Psoas muscle (tissue), 8 donors: ENCODE data around the gene ANKRD23. TPM values are rescaled to one million over a fixed set of nuclear protein-coding genes. Genes with fewer than 3 reads are reported as not detected.

ENCODE experiments used
- ATAC-seq, 4 donors: fragments of 200-7000 bp; cut with Tn5 transposase; one replicate each; pipeline ENCODE4 v1.9.1; 2020; ENCODE audit warnings: moderate library complexity in 3 of 4, mild to moderate bottlenecking in 2 of 4
- DNase-seq, 2 donors: peaks; one replicate each; pipeline ENCODE4 v3.0.0-alpha.2; 2020
- H3K27ac ChIP-seq: fragments of 200-600 bp; one replicate; pipeline ENCODE4 v1.8.0; 2022
- H3K27me3 ChIP-seq, 3 donors: fragments of 200-600 bp in 1 of 3; one replicate each; pipeline versions ENCODE4 v1.6.1 to v1.8.0; 2013 to 2022; ENCODE audit warnings: low read length in 2 of 3, mild to moderate bottlenecking in 2 of 3, moderate library complexity in 1 of 3; ENCODE audit not compliant: insufficient read depth in 3 of 3
- H3K36me3 ChIP-seq, 2 donors: fragments of 200-600 bp in 1 of 2; one replicate each; pipeline versions ENCODE4 v1.6.1 to v1.8.0; 2013 to 2022; ENCODE audit warnings: low read depth in 1 of 2, mild to moderate bottlenecking in 1 of 2, moderate library complexity in 1 of 2; ENCODE audit not compliant: insufficient read depth in 1 of 2
- H3K4me1 ChIP-seq: fragments of 200-600 bp; one replicate; pipeline ENCODE4 v1.8.0; 2022
- H3K4me3 ChIP-seq: fragments of 200-600 bp; one replicate; pipeline ENCODE4 v1.8.0; 2022; ENCODE audit warnings: mild to moderate bottlenecking
- H3K9me3 ChIP-seq: fragments of 200-600 bp; one replicate; pipeline ENCODE4 v1.8.0; 2022
- CTCF ChIP-seq: fragments of 200-600 bp; IDR thresholded peaks from one replicate; pipeline ENCODE4 v1.8.0; 2022; ENCODE audit warnings: antibody characterized with exemption
- WGBS, 3 donors: extraction: QIAGEN DNeasy Blood & Tissue Kit; methylation state at CpG; one replicate each; pipeline versions ENCODE4 v1.1.6 to v1.1.7; 2013; 5-methylcytosine and 5-hydroxymethylcytosine counted together
- intact Hi-C, 2 donors: fragments of 100-400 bp; cut with DNase I; formaldehyde crosslinking; loops; one replicate each; pipeline versions ENCODE4 v1.11.0 to v1.14.2; 2022
- polyA plus RNA-seq, 3 donors: library from polyadenylated mRNA; stranded (reverse); fragments of 200-250 nt; gene quantifications; one replicate each; pipeline ENCODE4 v1.2.3, GENCODE V29; 2013
- total RNA-seq, 4 donors: library from RNA; stranded (reverse); fragmentation: NEBNext Ultra II Directional in 2 of 4; extraction: Animal tissue kit (Norgen Biotek cat#: 25700) in 2 of 4; gene quantifications; one replicate each; pipeline versions ENCODE4 v1.2.1 to v1.2.4, GENCODE V29; 2021 to 2023
- donor health status: healthy with polysubstance abuse.
- donor health status: DM: no; HTN: no; CAD: no; lungs with moderate emphysema.
- donor health status: Bipolar disorder and iron deficiency.
- donor health status: healthy.
- donor health status: DM: yes; HTN: yes; CAD: no.
- donor health status: DM: no; HTN: no; CAD: no.
- donor health status: DM: no; HTN: no; CAD: no.
- donor health status: DM: yes; HTN: yes; CAD: no.

Gene ANKRD23
- total and polyA plus RNA-seq, 7 donors = 256 to 1,374 (median 788) TPM

- H3K27me3 ChIP-seq = no peaks in the 10 kb centered on the region
These were observed 35.8 kb upstream of the ANKRD23 start for GRCh38 chr2:96879545-96880040.

GRCh38 chr2:96878796-96879544 lies 35.1 kb upstream of the ANKRD23 start:
- ATAC-seq = no peak
- H3K27ac ChIP-seq = no peak overlapping the region
- H3K27me3 ChIP-seq = no peaks in the 10 kb centered on the region
- H3K4me1 ChIP-seq = peaks cover 8% of the 10 kb centered on the region
- no peaks in the 10 kb centered on the region for H3K36me3 ChIP-seq
- no peak for TF ChIP-seq CTCF
- no peak for DNase-seq
- intact Hi-C loops = loop anchor here in 1 of 2 donors (5.0 kb wide), 1 partner anchor 33 kb away; no protein-coding TSS in a partner anchor
- no peak overlapping the region for H3K4me3 ChIP-seq
- 83 to 88% (median 85%) methylated on average over 22 of the region's 22 CpGs for WGBS, 3 donors
- H3K9me3 ChIP-seq = no peaks in the 10 kb centered on the region

More at GRCh38 chr2:96879545-96880040, 35.8 kb upstream of the ANKRD23 start:
- intact Hi-C loops = loop anchor here in 1 of 2 donors (5.0 kb wide), 1 partner anchor 33 kb away; no protein-coding TSS in a partner anchor
- no peak overlapping the region for H3K27ac ChIP-seq
- DNase-seq (no peak), ATAC-seq (no peak)
- WGBS, 3 donors = 88 to 91% (median 89%) methylated on average over 18 of the region's 18 CpGs
- H3K4me1 ChIP-seq = peaks cover 2% of the 10 kb centered on the region
- no peak for TF ChIP-seq CTCF
- no peak overlapping the region for H3K4me3 ChIP-seq
- H3K36me3 ChIP-seq = no peaks in the 10 kb centered on the region
- no peaks in the 10 kb centered on the region for H3K9me3 ChIP-seq

GRCh38 chr2:96878171-96878570 lies 34.4 kb upstream of the ANKRD23 start:
- no peaks in the 10 kb centered on the region for H3K9me3 ChIP-seq
- intact Hi-C loops = loop anchor here in 1 of 2 donors (5.0 kb wide), 1 partner anchor 34 kb away; no protein-coding TSS in a partner anchor
- no peaks in the 10 kb centered on the region for H3K36me3 ChIP-seq
- no peaks in the 10 kb centered on the region for H3K27me3 ChIP-seq
- no peak overlapping the region for H3K4me3 ChIP-seq
- WGBS, 3 donors = 64 to 92% (median 77%) methylated on average over 5 to 7 of the region's 7 CpGs
- H3K4me1 ChIP-seq = peaks cover 15% of the 10 kb centered on the region
- H3K27ac ChIP-seq = no peak overlapping the region
- TF ChIP-seq CTCF = no peak
- ATAC-seq (no peak), DNase-seq (no peak)

- 68 to 81% (median 70%) methylated on average over 15 of the region's 15 CpGs for WGBS, 3 donors
- Histone ChIP-seq H3K27me3 (no peaks in the 10 kb centered on the region), H3K9me3 (no peaks in the 10 kb centered on the region), H3K4me1 (peaks cover 15% of the 10 kb centered on the region), H3K4me3 (no peak overlapping the region), H3K36me3 (no peaks in the 10 kb centered on the region), H3K27ac (no peak overlapping the region)
- ATAC-seq (no peak), DNase-seq (no peak)
- intact Hi-C loops = loop anchor here in 1 of 2 donors (5.0 kb wide), 1 partner anchor 35 kb away; no protein-coding TSS in a partner anchor
- no peak for TF ChIP-seq CTCF
These were observed 33.8 kb upstream of the ANKRD23 start for GRCh38 chr2:96877631-96878092.
